ENCODE results near the gene BMP5.

BMP5 gene

GRCh38 chr6:55713436-55713835, 162.0 kb downstream of the BMP5 start:
- no peak for DNase-seq (ENCODE audit: low read depth in 2 of 2)

- no peak for DNase-seq (ENCODE audit: low read depth in 2 of 2)
These were observed 166.7 kb downstream of the BMP5 start for GRCh38 chr6:55708711-55709110.

- DNase-seq (ENCODE audit: low read depth in 2 of 2) = no peak
These were observed 169.6 kb downstream of the BMP5 start for GRCh38 chr6:55705451-55706440.

- no peak for DNase-seq (ENCODE audit: low read depth in 2 of 2)
These were observed 171.0 kb downstream of the BMP5 start for GRCh38 chr6:55704421-55704820.

Measured in stimulated activated CD8-positive, alpha-beta memory T cell treated with anti-CD3 and anti-CD28 coated beads, Interleukin-15, amount 100 ng/mL, for 4 hours (primary cell).